GM21447 (cell line): Measurements from ENCODE around the gene TNFRSF19.

Source experiments
- ATAC-seq: cut with Tn5 transposase; IDR thresholded peaks from one replicate; pipeline ENCODE4 v1.9.1; 2021; ENCODE audit not compliant: unreplicated experiment

Gene TNFRSF19

GRCh38 chr13:23678795-23679194 lies 108.6 kb downstream of the TNFRSF19 start:
- ATAC-seq, result no peak

DNA sequence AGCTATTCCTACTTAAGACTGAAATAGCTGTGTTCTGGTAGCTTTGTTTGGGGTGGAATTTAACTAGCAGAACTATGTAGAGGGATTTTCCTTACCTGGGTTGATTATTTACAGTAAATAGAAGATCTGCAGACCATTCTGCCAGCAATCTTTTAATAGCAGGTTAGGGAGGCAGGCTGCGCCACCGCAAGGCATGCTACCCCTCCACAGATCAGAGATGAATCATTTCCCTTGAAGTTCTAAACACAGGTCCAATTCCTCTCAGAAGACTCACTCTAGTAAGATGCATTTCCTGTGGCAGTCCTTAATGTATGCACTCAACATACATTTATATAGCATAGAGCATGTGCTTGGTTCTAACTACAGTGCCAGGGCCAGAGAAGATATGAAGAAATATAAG lies 109.0 kb downstream of the TNFRSF19 start:
- no peak for ATAC-seq

DNA sequence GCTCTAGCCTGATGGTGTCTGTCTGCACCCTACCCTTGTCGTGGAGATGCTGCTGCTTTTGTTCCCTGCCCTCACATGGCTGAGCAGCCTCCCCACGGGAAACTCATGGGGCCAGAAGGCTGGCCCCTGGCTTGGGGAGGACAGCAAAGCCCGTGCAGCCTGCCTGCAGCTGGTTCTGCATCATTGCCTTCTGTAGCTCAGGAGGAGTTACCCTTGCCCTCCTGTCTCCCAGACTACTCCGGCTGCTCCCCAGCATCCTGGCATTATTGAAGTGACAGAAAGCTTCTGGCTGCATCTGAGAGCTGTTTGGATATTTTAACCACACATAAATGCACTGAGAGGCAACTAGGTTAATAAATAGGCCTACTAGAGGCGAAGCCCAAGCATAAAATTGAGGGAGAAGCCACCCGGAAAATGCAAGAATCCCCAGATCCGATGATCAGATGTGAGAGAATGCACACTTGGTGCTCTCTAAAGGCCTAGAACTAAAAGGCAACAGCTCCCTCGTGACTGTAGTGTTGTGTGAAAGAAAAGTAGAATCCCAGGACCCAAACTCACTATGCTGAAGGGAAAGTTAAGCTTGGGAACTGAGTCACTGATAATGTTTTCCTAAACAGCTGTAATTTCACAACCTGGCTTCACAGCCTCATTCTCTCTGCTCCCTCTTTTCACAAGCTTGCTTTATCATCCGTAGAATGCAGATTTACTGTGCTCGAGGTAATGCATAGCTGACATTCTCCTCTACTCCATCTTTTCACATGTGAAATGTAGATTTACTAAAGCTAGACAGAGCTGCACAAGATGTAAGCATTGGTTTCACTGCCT lies 110.8 kb downstream of the TNFRSF19 start:
- ATAC-seq, result no peak

DNA sequence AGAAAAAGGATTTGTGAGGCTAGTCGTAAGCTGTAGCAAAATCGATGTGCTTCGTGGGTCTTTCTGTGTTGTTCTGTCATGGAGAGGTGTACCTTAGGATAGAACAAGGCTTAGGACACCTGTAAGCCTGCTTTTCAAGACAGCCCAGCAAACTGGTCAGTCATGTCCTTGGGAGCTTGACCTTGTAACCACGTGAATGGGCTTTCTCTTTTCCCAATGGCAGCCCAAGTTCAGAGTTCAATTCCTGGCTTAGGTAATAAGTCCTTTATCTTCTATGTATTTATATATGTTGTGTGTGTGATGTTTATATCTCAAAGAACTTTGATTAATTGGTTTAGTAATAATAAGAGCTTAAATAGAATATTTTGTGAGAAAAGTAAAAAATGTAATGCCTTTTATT lies 112.9 kb downstream of the TNFRSF19 start:
- no peak for ATAC-seq

- no peak for ATAC-seq
These were observed 114.4 kb downstream of the TNFRSF19 start for GRCh38 chr13:23684647-23685046.

GRCh38 chr13:23685416-23685815 lies 115.2 kb downstream of the TNFRSF19 start:
- ATAC-seq, result no peak

- ATAC-seq, result no peak
These were observed 116.7 kb downstream of the TNFRSF19 start for GRCh38 chr13:23686948-23687347.

DNA sequence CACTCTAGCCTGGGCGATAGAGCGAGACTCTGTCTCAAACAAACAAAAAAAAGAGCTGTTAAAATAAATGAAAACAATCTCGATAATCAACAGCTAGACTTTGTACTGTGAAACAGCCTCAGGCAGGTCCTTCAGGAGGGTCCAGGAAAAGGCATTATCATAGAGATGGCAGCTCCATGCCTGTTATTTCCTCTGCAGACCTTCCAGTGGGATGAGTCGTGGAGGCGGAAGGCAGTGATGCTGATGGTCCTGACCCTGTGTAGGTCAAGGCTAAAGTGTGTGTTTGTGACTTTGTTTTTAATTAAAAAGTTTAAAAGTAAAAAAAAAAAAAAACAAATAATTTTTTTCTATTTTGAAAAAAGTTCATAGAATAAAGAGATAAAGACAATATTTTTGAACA lies 117.4 kb downstream of the TNFRSF19 start:
- ATAC-seq, result no peak

GRCh38 chr13:23688336-23688735 lies 118.1 kb downstream of the TNFRSF19 start:
- ATAC-seq, result no peak

GRCh38 chr13:23690668-23691067 lies 120.5 kb downstream of the TNFRSF19 start:
- ATAC-seq, result no peak

GRCh38 chr13:23692816-23693215 lies 122.6 kb downstream of the TNFRSF19 start:
- no peak for ATAC-seq

DNA sequence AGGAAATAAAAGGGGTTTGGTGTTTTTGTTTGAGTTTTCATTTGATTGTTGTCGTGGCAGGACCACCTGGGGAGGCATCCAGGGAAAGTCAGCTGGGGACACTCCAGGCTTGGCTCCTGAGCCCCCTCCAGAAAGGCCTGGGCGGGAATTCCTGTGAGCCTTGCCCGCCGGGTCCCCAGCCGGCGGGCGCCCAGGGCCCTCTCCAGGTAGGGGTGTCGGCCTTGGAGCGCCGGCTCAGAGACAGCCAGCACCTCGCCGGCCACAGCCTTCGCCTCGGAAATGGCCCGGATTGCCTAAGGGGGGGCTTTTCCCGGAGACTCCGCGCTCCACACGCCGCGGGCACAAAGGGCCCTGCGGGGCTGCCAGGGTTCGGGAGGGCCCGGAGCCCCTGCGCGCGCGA lies 125.0 kb downstream of the TNFRSF19 start:
- no peak for ATAC-seq

- peak; percentile 87 for ATAC-seq
These were observed 125.7 kb downstream of the TNFRSF19 start for GRCh38 chr13:23695711-23696464.

GRCh38 chr13:23696610-23697009 lies 126.4 kb downstream of the TNFRSF19 start:
- ATAC-seq, result no peak

DNA sequence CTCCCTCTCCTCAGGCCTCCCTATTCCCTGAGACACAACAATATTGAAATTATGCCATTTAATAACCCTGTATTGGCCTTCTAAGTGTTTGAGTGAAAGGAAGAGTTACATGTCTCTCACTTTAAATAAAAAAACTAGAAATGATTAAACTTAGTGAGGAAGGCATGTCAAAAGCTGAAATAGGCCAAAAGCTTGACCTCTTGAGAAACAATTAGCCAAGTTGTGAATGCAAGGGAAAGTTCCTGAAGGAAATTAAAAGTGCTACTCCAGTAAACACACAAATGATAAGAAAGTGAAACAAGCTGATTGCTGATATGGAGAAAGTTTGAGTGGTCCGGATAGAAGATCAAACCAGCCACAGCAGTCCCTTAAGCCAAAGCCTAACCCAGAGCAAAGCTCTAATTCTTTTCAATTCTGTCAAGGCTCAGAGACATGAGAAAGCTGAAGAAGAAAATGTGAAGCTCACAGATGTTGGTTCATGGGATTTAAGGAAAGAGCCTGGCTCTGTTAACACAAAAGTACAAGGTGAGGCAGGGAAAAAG lies 127.6 kb downstream of the TNFRSF19 start:
- no peak for ATAC-seq

- no peak for ATAC-seq
These were observed 129.1 kb downstream of the TNFRSF19 start for GRCh38 chr13:23699271-23699670.

DNA sequence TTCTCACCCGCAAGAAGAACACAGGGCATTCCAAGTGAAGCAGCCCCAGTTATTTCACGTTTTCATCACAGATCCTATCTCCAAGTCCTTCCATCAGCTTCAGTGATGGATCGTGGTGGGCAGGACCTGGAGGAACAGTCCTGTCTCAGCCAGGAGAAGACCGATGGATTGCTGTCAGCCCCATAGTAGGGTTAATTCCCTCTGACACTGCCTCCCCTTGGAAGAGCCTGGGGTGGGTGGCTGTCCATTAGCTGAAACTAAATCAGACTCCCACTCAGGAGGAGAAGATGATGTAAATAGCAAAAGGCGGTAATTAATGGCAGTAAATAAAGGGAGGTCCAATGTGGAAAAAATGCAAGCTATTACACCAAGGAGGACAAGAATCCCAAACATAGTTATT lies 131.0 kb downstream of the TNFRSF19 start:
- ATAC-seq, result no peak

DNA sequence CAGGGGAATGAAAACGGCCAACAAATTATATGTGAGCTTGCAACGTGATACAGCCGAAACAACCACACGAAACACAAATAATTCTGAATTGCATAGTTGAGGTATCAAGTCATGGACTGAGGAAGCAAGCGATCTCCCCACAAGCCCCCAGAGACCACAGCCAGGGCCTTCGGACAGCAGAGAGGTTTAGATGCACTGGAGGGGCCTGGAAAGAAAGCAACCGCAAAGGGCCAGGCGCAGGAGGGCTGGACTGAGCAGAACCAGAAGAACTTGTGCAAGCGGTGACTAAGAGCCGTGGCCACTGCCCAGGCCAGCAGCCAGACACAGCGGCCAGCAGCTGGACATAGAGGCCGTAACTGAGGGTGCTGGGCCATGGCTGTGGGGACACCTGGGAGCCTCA lies 131.4 kb downstream of the TNFRSF19 start:
- no peak for ATAC-seq

DNA sequence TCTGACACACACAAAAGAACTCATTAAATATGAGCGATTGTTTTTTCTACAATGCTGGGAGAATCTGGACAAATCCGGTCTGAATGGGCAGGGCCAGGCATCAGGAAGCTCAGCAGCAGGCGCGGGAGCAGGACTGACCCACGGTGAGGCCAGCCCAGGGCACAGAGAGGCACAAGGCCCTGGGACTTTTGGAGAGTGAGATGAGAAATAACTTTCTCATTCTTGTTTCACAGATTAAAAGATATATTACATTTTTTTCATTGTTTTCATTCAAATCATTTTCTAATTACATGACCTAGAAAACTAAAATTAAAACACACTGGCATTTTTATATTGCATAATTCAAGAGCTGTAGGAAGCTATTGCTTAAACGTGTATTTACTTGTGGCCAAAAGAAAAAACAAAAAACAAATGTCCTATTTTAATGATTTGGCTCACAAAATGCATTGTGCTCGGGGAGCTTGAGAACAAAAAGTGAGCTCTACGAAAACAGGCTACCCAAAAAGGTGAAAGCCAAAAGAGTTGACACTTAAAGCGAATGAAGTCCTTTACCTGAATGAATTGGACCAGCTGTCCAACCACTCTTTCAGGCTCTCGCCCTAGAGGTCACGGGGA lies 133.1 kb downstream of the TNFRSF19 start:
- ATAC-seq, result no peak

GRCh38 chr13:23705583-23705982 lies 135.4 kb downstream of the TNFRSF19 start:
- no peak for ATAC-seq

- ATAC-seq, result no peak
These were observed 137.5 kb downstream of the TNFRSF19 start for GRCh38 chr13:23707674-23708073.

GRCh38 chr13:23709536-23709935 lies 139.3 kb downstream of the TNFRSF19 start:
- no peak for ATAC-seq
